Gastroesophageal sphincter (tissue), 3 donors: ENCODE results near the gene ZHX3.

Source experiments
- EP300 ChIP-seq: sonication (generic); formaldehyde crosslinking; IDR thresholded peaks from one replicate; pipeline ENCODE4 v1.6.1; 2017; ENCODE audit warnings: antibody characterized with exemption, mild to moderate bottlenecking
- POLR2A ChIP-seq, 2 donors: fragments of 450-650 bp; IDR thresholded peaks; one replicate each; pipeline ENCODE4 v1.6.1; 2017; ENCODE audit warnings: antibody characterized with exemption in 2 of 2, mild to moderate bottlenecking in 2 of 2, moderate library complexity in 1 of 2
- POLR2AphosphoS5 ChIP-seq: sonication (generic); formaldehyde crosslinking; IDR thresholded peaks from one replicate; pipeline ENCODE4 v1.6.1; 2017; ENCODE audit warnings: antibody characterized with exemption
- TF ChIP-seq, protein P1 (sequence below), 4 experiments: fragments of 200-600 bp in 2 of 4; fragments of 450-650 bp in 2 of 4; sonication (generic) in 1 of 4; IDR thresholded peaks; one replicate each; pipeline ENCODE4 v1.5.1; 2017 to 2019; ENCODE audit warnings: antibody characterized with exemption in 4 of 4, mild to moderate bottlenecking in 2 of 4, moderate library complexity in 2 of 4

GRCh38 chr20:41316051-41316450 is 1.5 kb downstream of the ZHX3 start:
- TF ChIP-seq, protein P1, sequence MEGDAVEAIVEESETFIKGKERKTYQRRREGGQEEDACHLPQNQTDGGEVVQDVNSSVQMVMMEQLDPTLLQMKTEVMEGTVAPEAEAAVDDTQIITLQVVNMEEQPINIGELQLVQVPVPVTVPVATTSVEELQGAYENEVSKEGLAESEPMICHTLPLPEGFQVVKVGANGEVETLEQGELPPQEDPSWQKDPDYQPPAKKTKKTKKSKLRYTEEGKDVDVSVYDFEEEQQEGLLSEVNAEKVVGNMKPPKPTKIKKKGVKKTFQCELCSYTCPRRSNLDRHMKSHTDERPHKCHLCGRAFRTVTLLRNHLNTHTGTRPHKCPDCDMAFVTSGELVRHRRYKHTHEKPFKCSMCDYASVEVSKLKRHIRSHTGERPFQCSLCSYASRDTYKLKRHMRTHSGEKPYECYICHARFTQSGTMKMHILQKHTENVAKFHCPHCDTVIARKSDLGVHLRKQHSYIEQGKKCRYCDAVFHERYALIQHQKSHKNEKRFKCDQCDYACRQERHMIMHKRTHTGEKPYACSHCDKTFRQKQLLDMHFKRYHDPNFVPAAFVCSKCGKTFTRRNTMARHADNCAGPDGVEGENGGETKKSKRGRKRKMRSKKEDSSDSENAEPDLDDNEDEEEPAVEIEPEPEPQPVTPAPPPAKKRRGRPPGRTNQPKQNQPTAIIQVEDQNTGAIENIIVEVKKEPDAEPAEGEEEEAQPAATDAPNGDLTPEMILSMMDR (IDR thresholded peaks at IDR 0.05), result no peak
- TF ChIP-seq POLR2A (IDR thresholded peaks at IDR 0.05), result no peak
- TF ChIP-seq POLR2AphosphoS5, result no peak
- TF ChIP-seq EP300, result no peak
